GM18502 (cell line): ENCODE results near the gene CXCL16.
A peak's percentile ranks its signal among the peaks of the same experiment; 100 is the strongest.

Experiments used
- ATAC-seq: cut with Tn5 transposase; IDR thresholded peaks from one replicate; pipeline ENCODE4 v1.9.1; 2021; ENCODE audit warnings: mild to moderate bottlenecking; ENCODE audit not compliant: unreplicated experiment, poor library complexity

Gene CXCL16, protein sequence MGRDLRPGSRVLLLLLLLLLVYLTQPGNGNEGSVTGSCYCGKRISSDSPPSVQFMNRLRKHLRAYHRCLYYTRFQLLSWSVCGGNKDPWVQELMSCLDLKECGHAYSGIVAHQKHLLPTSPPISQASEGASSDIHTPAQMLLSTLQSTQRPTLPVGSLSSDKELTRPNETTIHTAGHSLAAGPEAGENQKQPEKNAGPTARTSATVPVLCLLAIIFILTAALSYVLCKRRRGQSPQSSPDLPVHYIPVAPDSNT

DNA sequence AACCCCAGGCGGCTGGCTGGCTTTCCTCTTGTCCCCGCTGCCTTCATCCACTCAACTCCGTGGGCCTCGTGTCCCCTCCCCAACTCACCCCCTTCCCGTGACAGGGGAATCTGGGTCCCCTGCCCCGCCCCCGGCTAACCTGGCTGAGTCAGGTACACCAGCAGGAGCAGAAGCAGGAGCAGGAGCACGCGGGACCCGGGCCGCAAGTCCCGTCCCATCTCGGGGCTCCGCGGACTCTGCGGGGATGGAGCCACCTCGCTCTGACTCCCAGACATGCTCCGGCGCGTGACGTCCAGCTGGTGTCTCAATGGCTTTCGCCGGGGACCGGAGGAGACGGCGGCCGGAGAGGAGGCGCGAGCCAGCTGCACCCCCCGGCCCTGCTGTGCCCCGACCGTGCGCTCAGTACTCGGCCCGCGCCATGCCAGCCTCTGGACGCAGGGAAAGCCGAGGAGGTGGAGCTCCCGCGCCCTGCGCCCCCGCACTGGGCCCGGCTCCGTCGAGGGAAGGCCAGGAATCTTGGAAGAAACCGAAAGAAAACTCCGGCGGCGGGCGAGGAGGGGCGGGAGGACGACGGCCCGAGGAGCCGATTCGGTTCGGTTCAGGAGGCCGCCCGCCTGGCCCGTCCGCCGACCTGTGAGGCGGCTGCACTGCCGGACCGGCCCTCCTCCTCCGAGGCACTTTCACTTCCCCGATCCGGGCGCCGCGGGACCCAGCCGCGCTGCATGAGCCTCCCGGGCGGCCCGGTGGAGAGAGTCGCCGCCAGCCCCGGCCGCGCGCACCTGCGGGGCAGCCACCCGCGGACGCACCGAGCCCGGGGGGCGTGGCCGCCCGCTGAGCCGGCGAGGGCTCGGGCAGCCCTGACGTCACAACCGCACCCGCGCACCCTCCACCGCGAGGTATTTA, at the start of gene CXCL16, which contains the start of gene ZMYND15:
Gene CXCL16 (minus strand): TSS at position 807 of the 903 bp plus-strand sequence. CDS start 589 bp downstream, at position 218.
Gene ZMYND15 (plus strand): TSS at position 712 of the 903 bp plus-strand sequence. CDS start 716 bp downstream, outside the sequence.
- ATAC-seq = peak; percentile 48

DNA sequence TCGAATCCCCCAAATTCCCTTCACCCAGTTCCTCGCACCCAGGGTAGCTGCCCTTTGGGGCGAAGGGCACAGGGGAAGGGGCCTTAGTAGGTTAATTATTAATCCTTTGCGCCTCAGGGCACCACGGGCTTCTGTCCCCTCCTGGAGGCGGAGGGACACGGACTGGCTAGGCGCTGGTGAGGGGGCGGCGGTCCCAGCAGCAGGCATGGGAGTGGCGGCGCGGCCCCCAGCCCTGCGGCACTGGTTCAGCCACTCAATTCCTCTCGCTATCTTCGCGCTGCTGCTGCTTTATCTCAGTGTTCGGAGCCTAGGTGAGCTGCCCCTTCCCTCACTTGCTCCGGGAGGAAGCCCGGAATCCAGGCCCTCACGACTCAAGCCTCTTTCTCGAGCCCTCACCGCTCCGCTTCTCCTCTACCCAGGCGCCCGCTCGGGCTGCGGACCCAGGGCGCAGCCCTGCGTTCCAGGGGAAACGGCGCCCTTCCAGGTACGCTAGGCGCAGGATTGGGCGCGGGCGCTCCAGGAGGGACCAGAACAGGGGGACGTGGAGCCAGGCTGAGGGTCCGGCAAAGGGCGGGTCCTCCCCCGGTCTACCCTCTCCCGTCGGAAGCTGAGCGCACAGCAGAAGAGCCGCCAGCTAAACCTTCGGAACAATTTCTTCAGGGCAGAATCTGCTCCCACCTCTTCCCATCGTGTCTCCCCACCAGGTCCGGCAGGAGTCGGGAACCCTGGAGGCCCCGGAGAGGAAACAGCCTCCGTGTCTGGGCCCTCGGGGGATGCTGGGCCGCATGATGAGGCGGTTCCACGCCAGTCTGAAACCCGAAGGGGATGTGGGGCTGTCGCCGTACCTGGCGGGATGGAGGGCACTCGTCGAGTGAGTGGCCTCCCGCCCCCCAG, 49.3 kb upstream of the CXCL16 start, which contains the start of gene GLTPD2:
Gene GLTPD2 (plus strand): TSS at position 158 of the 894 bp plus-strand sequence. CDS start 48 bp downstream, at position 206.
- no peak for ATAC-seq

DNA sequence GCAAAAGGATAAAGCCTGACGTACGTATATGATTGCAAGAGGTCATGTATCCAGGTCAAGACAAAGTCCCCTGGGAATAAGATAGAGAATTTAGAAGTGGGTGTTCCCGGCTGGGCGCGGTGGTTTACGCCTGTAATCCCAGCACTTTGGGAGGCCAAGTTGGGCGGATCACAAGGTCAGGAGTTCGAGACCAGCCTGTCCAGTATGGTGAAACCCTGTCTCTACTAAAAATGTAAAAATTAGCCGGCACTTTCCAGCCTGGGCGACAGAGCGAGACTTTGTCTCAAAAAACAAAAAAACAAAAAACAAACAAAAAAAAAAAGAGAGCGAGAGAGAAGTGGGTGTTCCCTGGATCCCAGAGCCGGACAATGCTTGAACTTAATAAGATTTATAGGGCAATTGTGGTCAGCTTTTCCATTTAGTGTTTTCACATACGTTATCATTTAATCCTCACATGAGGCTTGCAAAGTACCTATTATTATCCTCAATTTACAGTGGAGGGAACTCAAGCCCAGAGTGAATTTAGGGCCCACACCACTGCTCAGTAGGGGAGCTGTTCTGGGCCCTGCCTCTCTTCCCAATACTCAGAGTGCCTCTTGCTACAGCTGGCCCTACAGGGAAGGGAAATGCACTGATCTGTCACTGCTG, 48.6 kb upstream of the CXCL16 start:
- no peak for ATAC-seq

DNA sequence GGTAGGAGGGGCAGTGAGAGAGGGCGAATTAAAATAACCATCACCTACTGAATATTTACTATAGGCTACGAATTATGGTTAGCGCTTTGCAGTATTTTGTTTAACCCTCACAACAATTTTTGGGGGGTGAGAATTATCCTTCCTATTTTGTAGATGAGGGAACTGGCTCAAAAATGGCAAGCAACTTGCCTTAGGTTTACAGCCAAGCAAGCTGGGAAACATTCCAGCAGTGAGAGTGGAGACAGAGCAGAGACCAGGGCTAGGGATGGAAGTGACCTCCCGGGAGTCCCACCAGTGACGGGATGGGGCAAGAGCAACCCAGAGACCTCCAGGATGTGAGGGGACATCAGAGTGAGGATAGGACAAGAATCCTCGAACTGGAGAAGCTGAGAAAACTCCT, 46.8 kb upstream of the CXCL16 start:
- ATAC-seq = no peak

DNA sequence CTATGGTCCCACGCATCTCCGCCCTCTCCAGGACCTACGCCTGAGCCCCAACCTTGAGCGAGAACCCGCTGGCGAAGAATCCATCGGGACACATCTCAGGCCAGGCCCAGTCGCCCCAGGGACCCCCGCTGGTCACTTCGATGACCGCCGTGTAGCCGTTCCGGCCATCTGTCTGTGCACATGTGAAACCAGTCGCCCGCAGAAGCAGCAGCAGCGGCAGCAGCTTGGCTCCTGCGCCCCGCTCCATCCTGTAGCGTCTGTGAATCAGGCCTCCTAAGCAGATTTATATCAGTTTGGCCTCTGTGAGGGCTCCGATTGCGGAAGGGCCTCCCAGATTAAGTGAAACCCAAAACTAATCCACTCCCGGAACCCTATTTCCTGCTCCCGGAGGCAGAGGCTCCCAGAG, 46.4 kb upstream of the CXCL16 start, which contains the start of gene VMO1:
Gene VMO1 (minus strand): TSS at position 259 of the 406 bp plus-strand sequence. CDS start 12 bp downstream, at position 247.
- no peak for ATAC-seq

DNA sequence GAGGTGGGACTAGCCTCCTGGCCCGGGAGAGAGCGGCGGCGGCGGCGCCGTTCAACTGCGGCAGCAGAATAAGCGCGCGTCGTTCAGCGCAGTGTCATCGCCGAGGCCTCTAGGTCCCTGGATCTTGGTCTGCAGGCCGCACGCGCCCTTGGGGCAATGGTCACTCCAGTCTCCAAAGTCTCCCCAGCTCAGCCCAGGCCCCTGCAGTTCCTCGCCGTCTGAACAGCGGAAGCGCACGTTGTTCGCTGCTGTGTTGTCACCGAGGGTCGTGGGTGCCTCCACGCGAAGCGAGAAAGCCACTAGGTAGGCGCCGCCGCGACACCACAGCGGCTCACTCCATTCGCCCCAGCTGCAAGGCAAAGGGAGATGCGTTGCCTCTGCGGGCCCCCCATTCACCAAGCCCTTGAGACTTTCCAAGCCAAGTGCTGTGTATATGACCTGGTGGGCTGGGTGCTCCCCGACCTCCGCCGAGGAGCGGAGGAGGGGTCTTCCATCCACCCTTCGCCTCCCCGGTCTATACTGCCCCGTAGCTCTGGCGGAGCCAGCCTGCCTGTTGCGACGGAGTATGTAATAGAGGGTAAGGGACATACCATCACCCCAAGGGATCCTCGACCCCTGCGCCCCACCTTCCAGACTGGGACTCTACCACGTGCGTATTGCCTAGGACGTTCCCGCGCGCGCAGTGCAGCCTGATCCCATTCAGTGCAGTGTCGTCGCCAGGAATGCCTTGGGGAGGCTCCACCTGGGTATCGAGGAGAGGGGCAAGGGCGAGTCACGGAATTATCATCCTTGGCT, 45.8 kb upstream of the CXCL16 start:
- ATAC-seq = no peak

DNA sequence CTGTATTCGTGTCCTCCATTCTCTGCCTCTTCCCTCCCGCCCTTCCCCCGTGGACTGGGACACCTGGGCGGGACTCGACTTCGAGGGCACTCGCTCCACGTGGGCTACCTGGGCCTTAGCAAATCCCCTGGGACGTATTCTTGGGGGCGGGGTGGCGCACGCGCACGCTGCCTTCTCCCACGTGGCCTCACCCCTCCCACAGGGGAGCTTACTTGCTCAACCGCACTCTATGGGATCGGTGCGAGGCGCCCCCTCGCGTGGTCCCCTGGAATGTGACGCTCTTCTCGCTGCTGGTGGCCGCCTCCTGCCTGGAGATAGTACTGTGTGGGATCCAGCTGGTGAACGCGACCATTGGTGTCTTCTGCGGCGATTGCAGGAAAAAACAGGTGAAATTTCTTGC, 42.9 kb upstream of the CXCL16 start:
- no peak for ATAC-seq

DNA sequence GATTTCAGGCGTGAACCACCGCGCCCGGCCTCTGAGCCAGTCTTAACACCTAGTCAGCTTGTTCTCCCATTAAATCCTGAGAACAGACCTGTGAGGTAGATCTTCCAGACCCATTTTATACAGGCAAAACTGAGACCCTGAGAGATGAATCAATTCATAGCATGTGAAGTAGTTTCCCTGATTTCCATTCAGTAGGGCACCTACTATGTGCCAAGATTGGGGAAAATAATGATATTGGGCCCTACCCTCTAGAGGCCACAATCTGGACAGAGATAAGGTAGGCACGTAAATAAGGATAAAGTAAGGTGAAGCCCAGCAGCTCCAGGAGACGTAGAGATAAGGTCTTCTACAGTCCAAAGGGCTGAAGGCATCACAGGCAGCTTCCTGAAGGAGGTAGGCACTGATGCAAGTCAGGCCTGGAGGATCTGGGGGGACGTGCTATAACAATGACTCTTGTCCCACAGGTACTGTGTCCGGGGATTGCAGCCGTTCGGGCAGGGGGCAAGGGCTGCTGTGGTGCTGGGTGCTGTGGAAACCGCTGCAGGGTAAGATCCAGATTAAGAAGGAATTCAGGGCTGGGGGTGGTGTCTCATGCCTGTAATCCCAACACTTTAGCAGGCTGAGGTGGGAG, 40.7 kb upstream of the CXCL16 start:
- no peak for ATAC-seq

DNA sequence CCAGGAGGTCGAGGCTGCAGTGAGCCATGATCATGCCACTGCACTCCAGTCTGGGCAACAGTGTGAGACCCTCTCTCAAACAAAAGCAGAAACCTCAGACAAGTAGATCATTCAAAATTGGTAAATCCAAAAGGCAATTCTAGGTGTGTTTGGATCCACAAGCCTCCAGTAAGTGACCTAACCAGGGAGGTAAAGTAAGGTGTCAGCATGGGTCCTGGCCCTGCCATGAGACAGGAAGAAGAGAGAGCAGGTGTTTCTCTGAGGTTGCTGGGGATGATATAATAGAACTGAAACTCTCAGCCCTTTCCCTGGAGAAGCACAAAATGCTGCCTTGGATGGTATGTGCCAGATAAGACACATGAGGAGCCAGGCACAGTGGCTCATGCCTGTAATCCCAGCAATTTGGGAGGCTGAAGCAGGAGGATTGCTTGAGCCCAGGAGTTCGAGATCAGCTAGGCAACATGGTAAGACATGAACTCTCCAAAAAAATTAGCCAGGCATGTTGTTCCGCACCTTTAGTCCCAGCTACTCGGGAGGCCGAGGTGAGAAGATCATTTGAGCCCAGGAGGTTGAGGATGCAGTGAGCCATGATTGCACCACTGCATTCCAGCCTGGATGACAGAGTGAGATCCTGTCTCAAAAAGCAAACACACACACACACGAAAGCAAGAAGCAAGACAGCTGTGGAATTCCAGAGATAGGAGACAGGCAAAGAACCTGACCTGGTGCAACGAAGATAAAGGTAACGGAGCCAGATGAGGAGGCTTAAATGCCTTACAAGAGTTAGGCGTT, 38.4 kb upstream of the CXCL16 start:
- ATAC-seq = no peak

DNA sequence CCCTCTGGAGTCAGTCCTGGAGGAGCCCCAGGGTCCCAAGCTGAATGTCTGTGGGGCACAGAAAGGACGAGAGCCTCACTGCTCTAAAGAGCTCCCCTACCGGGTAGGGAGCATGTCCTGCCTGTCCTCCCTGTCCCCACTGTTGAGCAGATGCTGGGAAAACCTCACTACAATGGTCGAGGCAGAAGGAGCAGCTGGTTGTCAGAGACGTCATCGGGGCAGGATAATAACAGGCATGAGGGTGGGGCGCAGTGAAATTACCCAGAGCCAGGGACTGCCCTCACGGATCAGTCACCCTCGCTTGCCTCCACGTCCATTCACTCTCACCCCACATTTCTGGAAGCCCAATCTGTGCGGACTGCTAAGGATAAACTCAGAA, 32.5 kb upstream of the CXCL16 start:
- ATAC-seq = no peak

DNA sequence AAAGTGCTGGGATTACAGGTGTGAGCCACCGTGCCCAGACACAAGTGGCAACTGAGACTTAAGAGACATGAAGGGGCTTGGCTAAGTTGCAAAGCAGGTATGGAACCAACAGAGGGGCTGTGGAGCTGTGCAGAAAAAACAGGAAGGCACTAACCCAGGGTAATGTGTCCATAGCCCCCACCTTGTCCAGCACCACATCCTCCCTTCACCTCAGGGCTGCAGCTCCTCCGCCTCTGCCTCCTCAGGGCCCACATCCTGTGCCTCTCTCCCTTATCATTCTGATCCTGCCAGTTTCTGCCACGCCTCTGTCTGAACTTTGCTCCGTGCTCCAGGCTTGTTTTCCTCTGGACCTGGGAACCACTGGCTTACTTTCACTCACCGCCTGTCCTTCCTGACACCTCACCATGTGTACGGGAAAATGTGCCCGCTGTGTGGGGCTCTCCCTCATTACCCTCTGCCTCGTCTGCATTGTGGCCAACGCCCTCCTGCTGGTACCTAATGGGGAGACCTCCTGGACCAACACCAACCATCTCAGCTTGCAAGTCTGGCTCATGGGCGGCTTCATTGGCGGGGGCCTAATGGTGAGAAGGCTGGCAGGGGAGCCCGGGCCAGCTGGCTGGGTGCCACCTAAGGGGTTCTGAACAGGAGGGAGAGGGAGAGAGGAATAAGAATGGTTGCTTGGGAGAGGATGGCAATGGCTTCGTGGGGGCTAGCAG, 31.9 kb upstream of the CXCL16 start, which contains the start of gene TM4SF5:
Gene TM4SF5 (plus strand): TSS at position 368 of the 716 bp plus-strand sequence. CDS start 37 bp downstream, at position 405.
- ATAC-seq = no peak

DNA sequence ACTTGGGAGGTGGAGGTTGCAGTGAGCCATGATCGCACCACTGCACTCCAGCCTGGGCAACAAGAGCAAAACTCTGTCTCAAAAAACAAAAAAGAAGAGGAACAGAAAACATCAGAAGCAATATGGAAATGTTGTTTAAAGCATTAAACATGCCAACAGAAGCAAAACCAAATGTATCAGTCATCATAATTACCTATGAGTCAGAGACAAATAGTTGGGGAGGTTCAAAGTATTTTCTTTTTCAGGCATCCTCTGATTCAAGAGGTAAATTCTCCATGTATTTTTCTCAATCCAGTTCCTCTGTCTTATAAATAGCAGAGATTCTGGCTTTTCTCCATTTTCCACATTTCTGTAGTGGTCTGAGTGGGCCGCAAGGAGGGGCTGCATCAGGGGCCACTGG, 29.9 kb upstream of the CXCL16 start:
- ATAC-seq = no peak

DNA sequence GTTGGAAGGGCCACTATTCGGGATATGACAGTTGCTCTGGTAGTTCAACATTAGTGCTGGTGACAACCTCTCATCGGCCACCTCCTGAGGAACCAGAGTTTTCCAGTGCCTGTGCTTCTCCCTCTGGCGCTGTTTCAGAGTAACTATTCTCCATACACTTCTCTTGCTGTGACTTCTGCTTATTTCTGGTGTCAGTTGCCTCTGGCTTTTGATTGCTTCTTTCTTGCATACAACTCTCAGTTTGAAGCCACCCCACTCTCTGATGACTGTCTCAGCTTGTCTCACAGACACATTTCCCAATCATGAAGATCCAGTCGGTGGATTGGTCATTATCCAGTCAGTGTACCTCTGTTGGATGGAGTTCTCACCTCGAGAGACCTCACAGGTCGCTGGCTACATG, 28.6 kb upstream of the CXCL16 start:
- ATAC-seq = no peak

DNA sequence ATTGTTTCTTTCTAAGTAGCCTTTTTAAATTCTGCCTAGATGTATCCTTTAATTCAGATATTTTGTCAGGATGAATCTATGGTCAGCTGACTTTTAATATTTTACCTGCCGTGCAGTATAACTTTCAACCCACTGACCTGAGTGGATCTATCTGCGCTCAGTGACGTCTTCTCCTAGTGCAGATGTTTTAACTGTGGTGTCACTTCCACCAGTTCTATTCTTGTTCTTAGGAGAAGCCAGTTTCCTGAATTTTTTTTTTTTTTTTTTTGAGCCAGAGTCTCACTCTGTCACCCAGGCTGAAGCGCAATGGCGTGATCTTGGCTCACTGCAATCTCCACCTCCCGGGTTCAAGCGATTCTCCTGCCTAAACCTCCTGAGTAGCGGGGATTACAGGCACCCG, 27.0 kb upstream of the CXCL16 start:
- ATAC-seq = no peak

DNA sequence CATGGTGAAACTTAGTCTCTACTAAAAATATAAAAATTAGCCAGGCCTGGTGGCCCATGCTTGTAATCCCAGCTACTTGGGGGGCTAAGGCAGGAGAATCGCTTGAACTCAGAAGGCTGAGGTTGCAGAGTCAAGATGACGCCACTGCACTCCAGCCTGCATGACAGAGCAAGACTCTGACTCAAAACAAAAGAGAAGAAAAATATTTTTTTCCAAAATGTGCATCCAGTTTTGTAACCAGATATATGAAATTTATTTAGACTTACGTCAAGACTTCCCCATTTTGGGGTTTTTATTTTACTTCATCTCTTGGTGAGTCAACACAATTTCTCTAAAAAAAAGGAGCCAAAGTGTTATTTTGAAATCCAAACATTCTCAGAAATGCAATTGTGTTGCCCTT, 26.5 kb upstream of the CXCL16 start:
- no peak for ATAC-seq

DNA sequence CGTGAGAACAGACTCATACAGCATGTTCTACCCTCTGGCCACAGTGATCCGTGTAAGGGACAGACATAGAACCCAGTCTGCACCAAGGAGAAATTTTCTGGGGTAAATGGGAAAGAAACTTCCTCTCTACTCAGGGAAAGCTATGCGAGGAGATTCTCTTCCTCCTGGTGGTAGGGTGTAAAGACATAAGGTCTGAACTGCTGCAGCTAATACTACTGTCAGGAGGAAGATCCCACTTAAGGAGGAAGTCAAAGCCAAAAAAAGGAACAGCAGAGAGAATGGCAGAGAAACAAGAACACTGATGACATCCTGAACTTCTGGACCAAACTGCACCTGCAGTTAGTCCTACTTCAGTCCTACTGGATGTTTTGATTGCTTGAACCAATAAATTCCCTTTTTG, 24.9 kb upstream of the CXCL16 start:
- no peak for ATAC-seq

DNA sequence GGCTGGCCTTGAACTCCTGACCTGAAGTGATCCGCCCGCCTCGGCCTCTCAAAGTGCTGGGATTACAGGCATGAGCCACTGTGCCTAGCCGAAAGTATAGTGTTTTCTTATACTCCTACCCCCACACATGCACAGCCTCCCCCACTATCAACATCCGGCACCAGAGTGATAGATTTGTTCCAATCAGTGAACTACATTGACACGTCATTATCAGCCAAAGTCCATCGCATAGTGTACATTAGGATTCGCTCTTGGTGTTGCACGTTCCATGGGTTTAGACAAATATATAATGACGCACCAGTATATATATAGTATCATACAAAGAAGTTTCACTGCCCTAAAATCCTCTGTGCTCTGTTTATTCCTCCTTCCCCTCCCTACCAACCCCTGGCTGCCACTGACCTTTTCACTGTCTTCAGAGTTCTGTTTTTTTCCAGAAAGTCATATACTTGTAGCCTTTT, 20.1 kb upstream of the CXCL16 start:
- ATAC-seq = no peak
